Activated CD8-positive, alpha-beta memory T cell treated with anti-CD3 and anti-CD28 coated beads for 36 hours (primary cell): ENCODE data around the gene EXTL2. TPM values are rescaled to one million over a fixed set of nuclear protein-coding genes. Genes with fewer than 3 reads are reported as not detected.
"Not testable (repeated sequence)": the region's sequence is repeated elsewhere in the genome, so short reads cannot be mapped to it uniquely, and the experiment has no call there.

Experiments used
- CTCF ChIA-PET: fragments of 350-600 bp; sonication (Branson Sonifier 250); formaldehyde crosslinking; loops from one replicate; lab custom pipeline; 2021; ENCODE audit warnings: antibody characterized with exemption; lab: Charles Lee
- POLR2A ChIA-PET: fragments of 350-600 bp; sonication (Branson Sonifier 250); formaldehyde crosslinking; loops from one replicate; lab custom pipeline; 2021; ENCODE audit warnings: antibody characterized with exemption; lab: Charles Lee
- total RNA-seq, 2 experiments: library from RNA; stranded (reverse); gene quantifications; one replicate each; pipeline ENCODE4 v1.2.3, GENCODE V29; 2021

Gene EXTL2
- total RNA-seq, 2 experiments from 2014 or later, result 14.6 to 14.9 TPM

GRCh38 chr1:100907887-100908286 is 13.2 kb upstream of the EXTL2 start:
- ChIA-PET CTCF (no interaction called here), POLR2A (no interaction called here)

DNA sequence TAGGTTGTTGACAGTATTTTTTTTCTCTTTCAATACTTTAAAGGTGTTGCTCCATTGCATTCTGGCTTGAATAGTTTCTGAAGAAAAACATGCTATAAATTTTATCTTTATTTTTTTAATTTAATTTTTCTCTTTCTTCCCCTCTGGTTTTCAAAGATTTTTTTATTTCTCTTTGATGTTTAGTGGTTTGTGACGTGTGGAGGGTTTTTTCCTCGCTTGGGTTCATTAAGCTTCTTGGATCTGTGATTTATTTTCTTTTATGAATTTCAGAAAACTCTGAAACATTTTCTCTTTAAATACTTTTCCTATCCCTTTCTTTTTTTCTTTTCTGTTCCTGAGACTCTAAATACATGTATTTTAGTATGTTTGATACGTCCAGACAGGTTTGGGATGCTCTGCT is 10.5 kb upstream of the EXTL2 start:
- POLR2A ChIA-PET, result no interaction called here
- CTCF ChIA-PET, result no interaction called here

DNA sequence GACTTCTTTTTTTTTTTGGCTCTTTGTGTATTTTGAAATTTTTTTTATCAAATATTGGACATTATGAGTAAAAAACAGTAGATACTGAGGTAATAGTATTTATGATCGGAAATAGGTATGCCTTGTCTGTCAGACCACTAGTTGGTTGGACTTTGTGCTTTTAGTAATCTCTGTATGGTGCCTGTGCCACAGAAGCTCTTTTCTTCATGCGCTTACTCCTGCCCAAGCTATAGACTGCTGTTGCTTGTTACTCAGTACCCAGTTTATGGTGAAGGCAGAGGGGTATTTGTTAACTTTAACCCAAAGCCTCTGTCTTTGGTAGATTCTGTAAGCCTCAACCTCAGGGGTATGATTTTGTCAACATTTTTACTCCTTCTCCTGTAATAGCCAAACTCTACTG is 9.9 kb upstream of the EXTL2 start:
- CTCF ChIA-PET, result interaction anchor here (0.7 kb wide), 1 partner anchor 37 kb away, joined by 3 read pairs; no protein-coding TSS in a partner anchor
- POLR2A ChIA-PET, result interaction anchor here (0.6 to 0.7 kb wide), 2 partner anchors 9 to 19 kb away, joined by 3 read pairs; no protein-coding TSS in a partner anchor

DNA sequence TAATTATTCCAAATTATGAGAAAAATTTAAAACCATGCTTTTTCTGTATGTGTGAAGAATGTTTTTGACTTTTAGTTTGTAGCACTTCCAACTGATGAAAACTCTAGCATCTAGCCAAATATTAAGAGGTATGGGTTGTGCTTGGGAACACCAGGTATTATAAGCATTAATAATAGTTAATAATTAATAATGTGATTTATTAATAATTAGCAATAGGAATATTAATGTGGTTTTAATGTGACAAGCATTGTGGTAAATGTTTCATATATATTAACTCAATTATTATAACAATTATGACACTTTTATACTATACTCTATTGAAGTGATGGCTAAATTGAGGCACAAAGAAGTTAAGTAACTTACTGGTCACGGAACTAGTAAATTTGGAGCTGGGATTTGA is 9.1 kb upstream of the EXTL2 start:
- POLR2A ChIA-PET, result interaction anchor here (0.6 to 0.7 kb wide), 2 partner anchors 8 to 20 kb away, joined by 3 read pairs; no protein-coding TSS in a partner anchor

DNA sequence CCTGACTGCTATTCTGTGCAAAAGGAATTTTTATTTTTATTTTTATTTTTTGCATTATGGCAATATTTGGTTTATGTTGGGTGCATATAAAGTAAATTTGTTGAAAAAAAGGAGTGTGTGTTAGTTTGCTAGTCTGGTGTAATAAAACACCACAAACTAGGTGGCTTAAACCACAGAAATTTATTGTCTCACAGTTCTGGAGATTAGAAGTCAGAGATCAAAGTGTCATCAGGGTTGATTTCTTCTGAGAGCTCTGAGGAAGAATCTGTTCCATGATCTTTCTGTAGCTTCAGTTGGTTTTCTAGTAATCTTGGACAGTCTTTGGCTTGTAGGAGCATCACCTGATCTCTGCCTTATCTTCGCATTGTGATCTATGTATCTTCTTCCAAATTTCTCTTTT is 7.7 kb upstream of the EXTL2 start:
- POLR2A ChIA-PET, result interaction anchor here (0.6 kb wide), 1 partner anchor 123 kb away, joined by 3 read pairs; no protein-coding TSS in a partner anchor
- CTCF ChIA-PET, result no interaction called here

More for the DNA sequence above, 9.1 kb upstream of the EXTL2 start:
- CTCF ChIA-PET, result interaction anchor here (0.7 kb wide), 1 partner anchor 38 kb away, joined by 3 read pairs; no protein-coding TSS in a partner anchor

- CTCF ChIA-PET, result interaction anchor here (0.6 to 1.5 kb wide), 2 partner anchors 86 to 394 kb away, joined by 3 to 4 read pairs; no protein-coding TSS in a partner anchor
- POLR2A ChIA-PET, result interaction anchor here (1.4 kb wide), 1 partner anchor 156 kb away, joined by 4 read pairs; no protein-coding TSS in a partner anchor
Observed at GRCh38 chr1:100896481-100896982, 1.9 kb upstream of the EXTL2 start.

GRCh38 chr1:100895540-100896480 is 1.2 kb upstream of the EXTL2 start, which contains the start of gene SLC30A7:
TSS of gene SLC30A7 (plus strand) at chr1:100896090. CDS start at chr1:100896263, 173 bp downstream.
- POLR2A ChIA-PET, result interaction anchor here (0.6 to 1.4 kb wide), 4 partner anchors 8 to 926 kb away, joined by 3 to 5 read pairs (median 4); no protein-coding TSS in a partner anchor
- CTCF ChIA-PET, result interaction anchor here (1.4 to 1.7 kb wide), 3 partner anchors 395 to 414 kb away, joined by 3 to 4 read pairs (median 3); no protein-coding TSS in a partner anchor

DNA sequence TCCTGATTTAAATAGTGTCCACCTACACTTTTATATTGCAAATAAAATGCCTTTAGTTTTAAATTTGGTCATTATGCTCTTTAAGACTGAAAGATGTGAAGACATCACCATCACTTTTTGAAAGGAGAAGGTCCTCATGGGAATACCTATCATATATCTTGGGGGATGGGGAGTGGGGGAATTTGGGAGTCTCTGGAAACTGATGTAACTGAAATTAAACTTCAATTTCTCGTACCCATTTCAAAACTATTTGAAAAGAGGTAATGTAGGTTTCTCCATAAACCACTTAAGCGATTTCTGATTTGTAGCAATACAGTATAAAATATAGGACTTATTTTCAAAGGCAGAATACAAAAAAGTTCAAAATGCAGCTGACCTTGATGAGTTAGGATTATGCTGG is 924 bp downstream of the EXTL2 start:
- CTCF ChIA-PET, result interaction anchor here (0.9 to 1.7 kb wide), 2 partner anchors 8 to 399 kb away, joined by 3 read pairs; no protein-coding TSS in a partner anchor
- POLR2A ChIA-PET, result interaction anchor here (0.8 kb wide), 1 partner anchor 13 kb away, joined by 3 read pairs; no protein-coding TSS in a partner anchor

- CTCF ChIA-PET, result no interaction called here
- POLR2A ChIA-PET, result no interaction called here
Observed at GRCh38 chr1:100892554-100892953, 2.1 kb downstream of the EXTL2 start.

- POLR2A ChIA-PET, result interaction anchor here (0.6 kb wide), 1 partner anchor 960 kb away, joined by 4 read pairs; no protein-coding TSS in a partner anchor
- CTCF ChIA-PET, result no interaction called here
Observed at GRCh38 chr1:100891380-100891779, 3.3 kb downstream of the EXTL2 start.

- CTCF ChIA-PET, POLR2A ChIA-PET: not testable (repeated sequence)
Observed at GRCh38 chr1:100889869-100890482, 4.7 kb downstream of the EXTL2 start.

DNA sequence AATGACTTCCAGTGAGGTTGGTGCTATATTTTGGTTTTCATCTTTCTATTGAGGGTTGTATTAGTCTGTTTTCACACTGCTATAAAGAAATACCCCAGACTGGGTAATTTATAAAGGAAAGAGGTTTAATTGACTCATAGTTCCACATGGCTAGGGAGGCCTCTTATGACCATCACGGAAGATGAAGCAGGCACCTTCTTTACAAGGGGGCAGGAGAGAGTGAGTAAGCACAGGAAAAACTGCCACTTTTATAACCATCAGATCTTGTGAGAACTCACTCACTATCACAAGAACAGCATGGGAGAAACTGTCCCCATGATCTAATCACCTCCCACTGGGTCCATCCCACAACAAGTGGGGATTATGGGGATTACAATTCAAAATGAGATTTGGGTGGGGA is 5.6 kb downstream of the EXTL2 start:
- CTCF ChIA-PET, POLR2A ChIA-PET: not testable (repeated sequence)

DNA sequence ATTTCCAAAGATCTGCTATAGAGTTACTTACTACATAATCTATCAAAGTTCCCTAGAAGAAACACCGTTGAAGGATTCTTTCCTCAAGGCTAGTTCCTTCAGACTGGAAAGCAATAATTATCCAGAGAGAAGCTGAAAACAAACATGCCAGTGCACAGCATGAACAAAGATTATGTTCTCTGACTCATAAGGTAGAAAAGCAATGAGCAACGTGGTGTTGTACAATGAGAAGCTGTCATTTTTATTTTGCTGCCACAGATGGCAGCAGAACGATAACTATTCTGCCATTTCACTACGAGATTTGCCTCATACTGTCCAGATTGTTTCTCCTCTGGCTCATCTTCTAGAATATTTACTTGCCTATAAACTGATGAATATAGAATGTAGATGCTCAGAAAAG is 10.7 kb downstream of the EXTL2 start:
- CTCF ChIA-PET, result no interaction called here
- POLR2A ChIA-PET, result no interaction called here

DNA sequence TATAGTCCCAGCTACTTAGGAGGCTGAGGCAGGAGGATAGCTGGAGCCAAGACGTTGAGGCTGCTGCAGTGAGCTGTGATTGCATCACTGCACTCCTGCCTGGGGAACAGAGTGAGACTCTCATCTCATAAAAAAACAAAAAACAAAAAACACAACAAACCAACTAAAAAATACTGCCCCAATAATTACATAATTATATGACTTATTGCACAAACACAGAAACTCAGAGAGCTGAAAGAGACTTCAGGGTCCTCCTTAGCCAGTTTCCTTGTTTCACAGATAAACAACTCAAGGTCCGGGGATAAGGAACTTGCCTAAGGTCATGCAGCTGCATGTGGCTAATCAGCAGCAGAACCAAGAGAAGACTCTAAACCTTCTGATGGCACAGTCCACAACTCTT is 11.9 kb downstream of the EXTL2 start:
- CTCF ChIA-PET, result no interaction called here
- POLR2A ChIA-PET, result no interaction called here

GRCh38 chr1:100881687-100882086 is 13.0 kb downstream of the EXTL2 start:
- ChIA-PET POLR2A (no interaction called here), CTCF (no interaction called here)

GRCh38 chr1:100879422-100879821 is 15.2 kb downstream of the EXTL2 start:
- CTCF ChIA-PET, result no interaction called here

GRCh38 chr1:100876291-100876690 is 18.4 kb downstream of the EXTL2 start:
- POLR2A ChIA-PET, result no interaction called here
- CTCF ChIA-PET, result no interaction called here

More at GRCh38 chr1:100879422-100879821, 15.2 kb downstream of the EXTL2 start:
- POLR2A ChIA-PET, result no interaction called here

- ChIA-PET POLR2A (no interaction called here), CTCF (interaction anchor here (0.6 kb wide), 1 partner anchor 877 kb away, joined by 3 read pairs; no protein-coding TSS in a partner anchor)
Observed at GRCh38 chr1:100875228-100875627, 19.4 kb downstream of the EXTL2 start.

GRCh38 chr1:100874433-100874832 is 20.2 kb downstream of the EXTL2 start:
- POLR2A ChIA-PET, result no interaction called here
- CTCF ChIA-PET, result interaction anchor here (0.5 kb wide), 1 partner anchor 203 kb away, joined by 3 read pairs; no protein-coding TSS in a partner anchor
